Raji (cell line): ENCODE results near the gene LHFPL6.

Source experiments
- POLR2A ChIP-seq: IDR thresholded peaks from 2 replicates; pipeline ENCODE4 v1.6.1; 2011; ENCODE audit warnings: low read depth, low read length, control low read depth; ENCODE audit not compliant: insufficient read depth

LHFPL6 gene

DNA sequence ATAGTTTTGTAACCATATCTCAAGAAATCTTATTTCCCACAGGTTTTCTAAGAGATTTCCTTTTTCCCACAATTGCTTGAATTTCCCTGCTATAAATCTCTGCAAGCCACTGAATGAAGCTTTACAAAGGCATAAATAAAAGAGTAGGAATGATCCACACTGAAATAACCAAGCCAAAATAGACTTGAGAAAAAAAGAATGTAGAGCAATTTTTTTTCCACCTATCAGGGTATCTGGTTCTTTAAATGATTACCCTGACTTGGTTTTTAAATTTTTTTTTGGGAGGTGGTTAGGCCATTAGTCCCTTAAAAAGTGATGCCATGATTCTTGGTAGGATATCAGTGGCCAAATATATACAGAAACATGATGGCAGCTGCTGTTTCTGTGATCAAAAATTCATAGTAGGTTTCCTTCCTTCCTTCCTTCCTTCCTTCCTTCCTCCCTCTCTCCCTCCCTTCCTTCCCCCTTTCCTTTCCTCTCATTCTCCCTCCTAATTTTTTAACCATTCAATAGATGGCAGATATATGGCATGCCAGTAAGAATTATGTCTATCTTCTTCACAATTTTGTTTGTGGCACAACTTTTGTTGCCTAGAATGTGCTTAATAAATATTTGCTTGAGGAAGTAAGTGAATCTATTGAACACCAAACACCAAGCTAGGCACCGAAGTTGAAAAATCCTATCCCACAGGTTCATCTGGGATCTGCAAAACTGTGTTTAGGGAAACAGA is 233.7 kb downstream of the LHFPL6 start:
- TF ChIP-seq POLR2A = no peak

- TF ChIP-seq POLR2A = no peak
Measured at GRCh38 chr13:39365879-39366278, 237.1 kb downstream of the LHFPL6 start.

DNA sequence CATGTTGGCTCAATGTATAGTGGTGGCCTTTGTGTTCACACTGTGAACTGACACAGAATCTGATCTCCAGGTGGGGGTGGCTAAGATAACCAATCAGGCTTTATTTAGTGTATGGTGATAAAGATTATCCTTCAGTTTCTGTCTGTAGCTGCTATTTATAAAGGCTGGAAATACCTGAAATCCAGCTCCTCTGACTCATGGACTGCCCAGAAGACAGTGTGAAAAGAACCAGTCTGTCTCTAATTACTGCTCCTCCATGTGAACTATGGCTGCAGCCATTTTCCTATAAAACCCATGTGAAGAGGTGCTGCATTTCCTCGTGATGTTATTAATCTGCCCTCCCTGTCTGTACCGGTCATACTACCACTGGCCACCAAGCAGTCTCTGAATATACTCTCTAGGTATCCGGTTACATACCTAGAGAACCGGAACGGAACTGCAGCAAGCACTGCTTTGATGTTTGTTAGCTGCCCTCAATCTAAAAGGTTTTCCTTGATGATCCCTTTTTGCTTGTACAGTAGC is 238.0 kb downstream of the LHFPL6 start:
- no peak for TF ChIP-seq POLR2A

- TF ChIP-seq POLR2A = no peak
Measured at GRCh38 chr13:39363382-39363772, 239.6 kb downstream of the LHFPL6 start.

- no peak for TF ChIP-seq POLR2A
Measured at GRCh38 chr13:39362652-39363381, 240.2 kb downstream of the LHFPL6 start.

- no peak for TF ChIP-seq POLR2A
Measured at GRCh38 chr13:39353988-39354387, 249.0 kb downstream of the LHFPL6 start.

GRCh38 chr13:39350461-39350881 is 252.5 kb downstream of the LHFPL6 start:
- TF ChIP-seq POLR2A = no peak

DNA sequence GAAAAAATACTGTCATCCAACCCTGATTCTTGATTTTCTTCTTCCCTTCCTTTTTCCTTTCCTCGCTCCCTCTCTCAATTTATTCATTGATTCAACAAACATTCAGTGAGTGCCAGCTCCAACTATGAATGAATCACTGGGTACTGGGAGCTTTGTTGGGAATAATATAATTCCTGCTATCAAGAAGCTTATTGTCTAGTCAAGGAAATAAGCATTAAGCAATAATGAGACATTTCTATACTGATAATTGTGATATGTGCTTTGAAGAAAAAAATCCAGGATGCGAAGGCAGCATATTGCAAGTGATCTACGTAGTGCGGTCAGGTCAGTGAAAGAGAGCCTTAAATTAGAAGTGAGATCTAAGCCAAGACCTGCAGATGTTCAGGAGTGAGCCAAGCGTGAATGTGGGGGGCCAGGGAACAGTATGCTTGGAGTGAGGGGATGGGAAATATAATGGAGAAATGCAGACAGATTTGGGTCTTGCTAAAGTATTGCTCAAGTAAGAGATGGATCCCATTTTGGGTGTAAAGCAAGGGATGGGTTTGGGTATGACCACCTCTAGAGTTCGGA is 253.5 kb downstream of the LHFPL6 start:
- TF ChIP-seq POLR2A = no peak

GRCh38 chr13:39347926-39348901 is 254.8 kb downstream of the LHFPL6 start:
- TF ChIP-seq POLR2A = no peak

DNA sequence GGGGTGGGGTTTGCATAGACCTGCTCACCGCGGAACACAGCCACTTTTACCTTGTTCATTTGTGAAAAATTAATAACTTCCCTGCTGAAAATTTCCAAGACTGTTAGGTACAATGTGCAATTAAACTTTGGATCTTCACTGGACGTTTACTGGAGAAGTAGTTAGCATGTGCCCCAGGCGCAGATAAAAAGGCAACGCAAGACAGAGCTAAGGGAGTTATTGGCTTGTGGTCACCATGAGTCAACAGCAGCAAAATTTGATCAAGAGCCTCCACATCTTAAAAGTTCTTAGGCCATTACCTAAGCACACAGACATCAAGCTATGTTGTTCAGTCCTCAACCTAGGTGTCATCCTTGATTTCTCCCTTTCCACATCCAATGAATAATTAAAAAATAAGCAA is 257.0 kb downstream of the LHFPL6 start:
- TF ChIP-seq POLR2A = no peak

- no peak for TF ChIP-seq POLR2A
Measured at GRCh38 chr13:39341251-39341650, 261.7 kb downstream of the LHFPL6 start.

- no peak for TF ChIP-seq POLR2A
Measured at GRCh38 chr13:39336937-39337336, 266.1 kb downstream of the LHFPL6 start.

DNA sequence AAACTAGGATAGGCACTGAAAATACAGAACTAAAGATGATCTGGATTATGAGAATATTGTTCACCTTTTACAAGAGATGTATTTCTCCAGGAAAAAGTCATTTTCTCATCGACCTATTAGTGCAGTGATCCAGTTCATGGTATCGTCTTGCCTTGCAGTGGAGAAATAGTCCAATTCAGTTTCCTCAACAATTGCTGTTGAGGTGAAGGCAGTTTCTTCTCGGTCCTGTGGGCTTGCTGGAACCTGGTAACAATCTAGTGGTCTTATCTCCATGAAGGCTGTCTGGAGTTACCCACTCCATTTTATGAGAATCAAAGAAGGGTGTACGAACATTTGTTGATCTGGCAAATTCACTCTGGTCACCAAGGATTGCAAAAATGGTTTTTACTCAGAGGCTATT is 266.8 kb downstream of the LHFPL6 start:
- TF ChIP-seq POLR2A = no peak

DNA sequence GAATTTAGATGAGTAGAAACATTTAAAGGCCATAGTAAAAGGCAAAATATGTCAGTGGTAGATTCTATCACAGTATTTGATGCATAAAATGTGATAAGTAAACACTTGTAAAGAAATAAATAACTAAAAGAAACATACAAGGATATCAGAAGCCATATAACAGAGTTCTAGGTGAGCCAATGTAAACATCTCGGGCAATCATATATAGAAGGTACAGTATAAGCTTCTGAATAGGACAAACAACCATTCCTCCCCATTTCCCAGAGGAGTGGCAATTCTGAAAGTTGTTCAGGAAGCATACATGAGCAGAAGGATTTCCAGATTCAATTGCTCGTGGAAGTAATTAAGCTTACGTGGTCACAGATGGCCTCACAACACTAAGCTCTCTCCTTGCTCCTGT is 267.3 kb downstream of the LHFPL6 start:
- TF ChIP-seq POLR2A = no peak

- no peak for TF ChIP-seq POLR2A
Measured at GRCh38 chr13:39330504-39330903, 272.5 kb downstream of the LHFPL6 start.
